B cell (primary cell): ENCODE results near the gene RCVRN. TPM values are rescaled to one million over a fixed set of nuclear protein-coding genes. Genes with fewer than 3 reads are reported as not detected.

Source experiments
- ATAC-seq: fragments of 200-7000 bp; cut with Tn5 transposase; one replicate; pipeline ENCODE4 v1.10.0; 2021; ENCODE audit warnings: low read depth, mild to moderate bottlenecking, moderate number of reproducible peaks, moderate library complexity
- CTCF ChIA-PET: fragments of 350-600 bp; sonication (Branson Sonifier 250); formaldehyde crosslinking; loops from one replicate; lab custom pipeline; 2021; ENCODE audit warnings: antibody characterized with exemption, inconsistent platforms; lab: Charles Lee
- POLR2A ChIA-PET: fragments of 350-600 bp; sonication (Branson Sonifier 250); formaldehyde crosslinking; loops from one replicate; lab custom pipeline; 2021; ENCODE audit warnings: antibody characterized with exemption; lab: Charles Lee
- DNase-seq: peaks from one replicate; pipeline ENCODE4 v3.0.0; 2013
- H2AFZ ChIP-seq: 2 replicates; pipeline ENCODE4 v1.6.1; 2012; ENCODE audit warnings: mild to moderate bottlenecking, low read depth, low read length; ENCODE audit not compliant: insufficient read depth, poor library complexity, severe bottlenecking
- H3K27ac ChIP-seq, 2 donors: 1 replicate in 1 of 2; 2 replicates in 1 of 2; pipeline ENCODE4 v1.5.1; 2012 to 2013; ENCODE audit warnings: low read length in 2 of 2, mild to moderate bottlenecking in 2 of 2, moderate library complexity in 1 of 2
- H3K27me3 ChIP-seq, 4 experiments: fragments of 200-600 bp in 1 of 4; sonication (generic) in 1 of 4; replicated peaks in 1 of 4; 1 replicate in 2 of 4; 2 replicates in 2 of 4; pipeline versions ENCODE4 v1.6.1 to v1.7.0; 2013 to 2016; ENCODE audit warnings: low read length in 3 of 4, mild to moderate bottlenecking in 2 of 4, mixed read lengths in 1 of 4, moderate library complexity in 1 of 4; ENCODE audit not compliant: insufficient read depth in 4 of 4, control insufficient read depth in 3 of 4; ENCODE audit errors: control extremely low read depth in 1 of 4
- H3K36me3 ChIP-seq, 2 experiments: replicated peaks in 1 of 2; 1 replicate in 1 of 2; 2 replicates in 1 of 2; pipeline versions ENCODE4 v1.6.1 to v1.7.1; 2013; ENCODE audit warnings: low read length in 1 of 2; ENCODE audit not compliant: insufficient read depth in 2 of 2, control insufficient read depth in 1 of 2; ENCODE audit errors: control extremely low read depth in 1 of 2, extremely low read depth in 1 of 2
- H3K4me1 ChIP-seq, 2 donors: fragments of 200-600 bp in 1 of 2; sonication (generic) in 1 of 2; 1 replicate in 1 of 2; 2 replicates in 1 of 2; pipeline versions ENCODE4 v1.5.1 to v1.6.1; 2013 to 2017; ENCODE audit warnings: low read length in 2 of 2; ENCODE audit not compliant: control insufficient read depth in 2 of 2, insufficient read depth in 2 of 2
- H3K4me2 ChIP-seq: replicated peaks from 2 replicates; pipeline ENCODE3; 2012; ENCODE audit warnings: mild to moderate bottlenecking, low read depth, low read length; ENCODE audit not compliant: poor library complexity, severe bottlenecking
- H3K4me3 ChIP-seq, 5 experiments: fragments of 200-600 bp in 1 of 5; sonication (generic) in 1 of 5; 1 replicate in 3 of 5; 2 replicates in 2 of 5; pipeline versions ENCODE4 v1.5.1 to v1.7.0; 2011 to 2016; ENCODE audit warnings: low read length in 4 of 5, mild to moderate bottlenecking in 4 of 5, low read depth in 2 of 5, control low read depth in 1 of 5, moderate library complexity in 1 of 5; ENCODE audit not compliant: insufficient read depth in 1 of 5; ENCODE audit errors: control extremely low read depth in 1 of 5, extremely low read depth in 1 of 5
- H3K79me2 ChIP-seq: fragments of 200-600 bp; sonication (generic); one replicate; pipeline ENCODE4 v1.6.0; 2016; ENCODE audit warnings: low read length; ENCODE audit not compliant: control insufficient read depth, insufficient read depth
- H3K9ac ChIP-seq: fragments of 200-600 bp; sonication (generic); 2 replicates; pipeline ENCODE4 v1.6.1; 2017; ENCODE audit warnings: mild to moderate bottlenecking, low read length, moderate library complexity
- H3K9me3 ChIP-seq, 3 donors: one replicate each; pipeline versions ENCODE4 v1.6.1 to v1.7.1; 2013; ENCODE audit warnings: low read length in 2 of 3; ENCODE audit not compliant: control insufficient read depth in 2 of 3, insufficient read depth in 1 of 3; ENCODE audit errors: control extremely low read depth in 1 of 3
- H4K20me1 ChIP-seq: 2 replicates; pipeline ENCODE4 v1.6.0; 2012; ENCODE audit warnings: mild to moderate bottlenecking, low read length; ENCODE audit not compliant: insufficient read depth, control insufficient read depth, poor library complexity, severe bottlenecking
- H3K27ac Mint-ChIP-seq: one replicate; pipeline ENCODE4 v1.8.0; 2021; ENCODE audit warnings: mixed read lengths
- H3K27me3 Mint-ChIP-seq: one replicate; pipeline ENCODE4 v1.8.0; 2021; ENCODE audit warnings: mixed read lengths
- H3K4me1 Mint-ChIP-seq: one replicate; pipeline ENCODE4 v1.8.0; 2021; ENCODE audit warnings: mixed read lengths
- H3K4me3 Mint-ChIP-seq: one replicate; pipeline ENCODE4 v1.8.0; 2021; ENCODE audit warnings: mixed read lengths
- H3K9me3 Mint-ChIP-seq: one replicate; pipeline ENCODE4 v1.8.0; 2022; ENCODE audit warnings: mixed read lengths; ENCODE audit not compliant: insufficient read depth
- CTCF ChIP-seq: fragments of 200-600 bp; IDR thresholded peaks from one replicate; pipeline ENCODE4 v1.8.0; 2022; ENCODE audit warnings: antibody characterized with exemption, mild to moderate bottlenecking
- EZH2 ChIP-seq: IDR thresholded peaks from 2 replicates; pipeline ENCODE4 v1.6.1; 2012; ENCODE audit warnings: borderline replicate concordance, low read depth, mild to moderate bottlenecking, moderate library complexity, low read length; ENCODE audit not compliant: insufficient read depth, poor library complexity, severe bottlenecking
- WGBS: methylation state at CpG from one replicate; pipeline ENCODE4 v1.1.5; 2013; ENCODE audit warnings: missing lambda C conversion rate; ENCODE audit not compliant: insufficient coverage; 5-methylcytosine and 5-hydroxymethylcytosine counted together
- intact Hi-C: fragments of 100-400 bp; cut with micrococcal nuclease; formaldehyde crosslinking; loops from one replicate; pipeline ENCODE4 v1.10.0; 2022
- polyA plus RNA-seq: library from polyadenylated mRNA; depleted of rRNA; stranded (reverse); fragments of >200 nt; gene quantifications from 2 replicates; pipeline ENCODE4 v1.2.3, GENCODE V29; 2012
- total RNA-seq, 2 donors: library from RNA; stranded (reverse); fragments of 120-200 nt in 1 of 2; gene quantifications; 1 replicate in 1 of 2; 2 replicates in 1 of 2; pipeline versions ENCODE4 v1.2.3 to v1.2.4, GENCODE V29; 2013 to 2022

RCVRN gene
- total and polyA plus RNA-seq, 2 donors (not counting 1 experiment from before 2014, with no cell fraction given), result 0.16 TPM; not detected in 1

GRCh38 chr17:9937901-9938300 is 32.8 kb upstream of the RCVRN start:
- Histone ChIP-seq H3K4me2 (no peak overlapping the region), H3K36me3 (no peaks in the 10 kb centered on the region), H3K27me3 (no peaks in the 10 kb centered on the region), H3K9me3 (peaks cover 0 to 13% (median 0%) of the 10 kb centered on the region in 3 donors), H3K4me3 (no peak overlapping the region), H3K4me1 (no peaks in the 10 kb centered on the region), H4K20me1 (no peaks in the 10 kb centered on the region), H3K9ac (no peak overlapping the region), H2AFZ (no peak overlapping the region), H3K27ac (no peak overlapping the region), H3K79me2 (no peaks in the 10 kb centered on the region)
- H3K4me1 Mint-ChIP-seq, result no peaks in the 10 kb centered on the region
- CTCF ChIA-PET, result no interaction called here
- no peak overlapping the region for H3K27ac Mint-ChIP-seq
- intact Hi-C loops, result no loop called here
- WGBS, result 90% methylated on average over 3 of the region's 9 CpGs
- no peaks in the 10 kb centered on the region for H3K9me3 Mint-ChIP-seq
- POLR2A ChIA-PET, result no interaction called here
- DNase-seq, result no peak
- ATAC-seq, result no peak
- no peak for TF ChIP-seq CTCF
- TF ChIP-seq EZH2, result no peak
- H3K4me3 Mint-ChIP-seq, result no peak overlapping the region
- H3K27me3 Mint-ChIP-seq, result no peaks in the 10 kb centered on the region

GRCh38 chr17:9937241-9937761 is 32.2 kb upstream of the RCVRN start:
- Histone ChIP-seq H3K36me3 (no peaks in the 10 kb centered on the region), H3K9me3 (peaks cover 0 to 13% (median 0%) of the 10 kb centered on the region in 3 donors), H3K9ac (no peak overlapping the region), H3K4me1 (no peaks in the 10 kb centered on the region), H2AFZ (no peak overlapping the region), H4K20me1 (no peaks in the 10 kb centered on the region), H3K4me2 (no peak overlapping the region), H3K79me2 (no peaks in the 10 kb centered on the region), H3K4me3 (no peak overlapping the region), H3K27ac (no peak overlapping the region), H3K27me3 (no peaks in the 10 kb centered on the region)
- H3K27me3 Mint-ChIP-seq, result no peaks in the 10 kb centered on the region
- H3K27ac Mint-ChIP-seq, result no peak overlapping the region
- ChIA-PET CTCF (interaction anchor here (2.1 kb wide), 1 partner anchor 10 kb away, joined by 4 read pairs; no protein-coding TSS in a partner anchor), POLR2A (no interaction called here)
- H3K4me3 Mint-ChIP-seq, result no peak overlapping the region
- DNase-seq (no peak), ATAC-seq (no peak)
- 98% methylated on average over 12 of the region's 13 CpGs for WGBS
- no peaks in the 10 kb centered on the region for H3K9me3 Mint-ChIP-seq
- intact Hi-C loops, result no loop called here
- TF ChIP-seq CTCF (no peak), EZH2 (no peak)
- H3K4me1 Mint-ChIP-seq, result no peaks in the 10 kb centered on the region
